DMS53 treated with DMSO at 0.1 percent for 48 hours (cell line): ENCODE measurements around the gene PHACTR3.

Experiments
- DNase-seq: peaks from one replicate; lab custom pipeline; 2025; ENCODE audit not compliant: unreplicated experiment; lab: John Stamatoyannopoulos, UW

The PHACTR3 gene

GRCh38 chr20:59823030-59823423 lies 218.7 kb downstream of the PHACTR3 start:
- DNase-seq = no peak

- DNase-seq = no peak
Measured at GRCh38 chr20:59823491-59824259, 219.3 kb downstream of the PHACTR3 start.

- DNase-seq = no peak
Measured at GRCh38 chr20:59824711-59825562, 220.6 kb downstream of the PHACTR3 start.

- DNase-seq = no peak
Measured at GRCh38 chr20:59825563-59825920, 221.2 kb downstream of the PHACTR3 start.

GRCh38 chr20:59825944-59826759 lies 221.8 kb downstream of the PHACTR3 start:
- peak; percentile 97 for DNase-seq

- peak; percentile 32 for DNase-seq
Measured at GRCh38 chr20:59827138-59828056, 223.1 kb downstream of the PHACTR3 start.

GRCh38 chr20:59828125-59829053 lies 224.0 kb downstream of the PHACTR3 start:
- no peak for DNase-seq

- no peak for DNase-seq
Measured at GRCh38 chr20:59829054-59829785, 224.9 kb downstream of the PHACTR3 start.

GRCh38 chr20:59829786-59830664 lies 225.7 kb downstream of the PHACTR3 start:
- no peak for DNase-seq

GRCh38 chr20:59830665-59831023 lies 226.3 kb downstream of the PHACTR3 start:
- peak; percentile 92 for DNase-seq

- peak; percentile 97 for DNase-seq
Measured at GRCh38 chr20:59831024-59831915, 226.9 kb downstream of the PHACTR3 start.

- DNase-seq = peak; percentile 42
Measured at GRCh38 chr20:59831916-59832270, 227.6 kb downstream of the PHACTR3 start.

- DNase-seq = no peak
Measured at GRCh38 chr20:59832406-59833363, 228.3 kb downstream of the PHACTR3 start.

GRCh38 chr20:59835057-59835447 lies 230.7 kb downstream of the PHACTR3 start:
- no peak for DNase-seq
